T-helper 22 cell (primary cell): ENCODE measurements around the gene KLHL3.
"Not testable (repeated sequence)": the region's sequence is repeated elsewhere in the genome, so short reads cannot be mapped to it uniquely, and the experiment has no call there.

Source experiments
- DNase-seq: peaks from one replicate; pipeline ENCODE4 v3.0.0-alpha.2; 2020; ENCODE audit warnings: low read depth

The KLHL3 gene

GRCh38 chr5:137667341-137667740 lies 68.5 kb downstream of the KLHL3 start:
- DNase-seq, result no peak

- DNase-seq, result no peak
Measured at GRCh38 chr5:137666901-137667300, 69.0 kb downstream of the KLHL3 start.

GRCh38 chr5:137666461-137666850 lies 69.4 kb downstream of the KLHL3 start:
- no peak for DNase-seq

GRCh38 chr5:137665678-137666460 lies 70.0 kb downstream of the KLHL3 start:
- no peak for DNase-seq

GRCh38 chr5:137660349-137660817 lies 75.5 kb downstream of the KLHL3 start:
- peak; percentile 26 for DNase-seq

GRCh38 chr5:137659209-137659608 lies 76.7 kb downstream of the KLHL3 start:
- DNase-seq, result no peak

GRCh38 chr5:137658324-137658723 lies 77.6 kb downstream of the KLHL3 start:
- no peak for DNase-seq

- DNase-seq, result no peak
Measured at GRCh38 chr5:137657073-137657472, 78.8 kb downstream of the KLHL3 start.

- no peak for DNase-seq
Measured at GRCh38 chr5:137656558-137656957, 79.3 kb downstream of the KLHL3 start.

- DNase-seq, result no peak
Measured at GRCh38 chr5:137651022-137651421, 84.9 kb downstream of the KLHL3 start.

- no peak for DNase-seq
Measured at GRCh38 chr5:137649228-137649935, 86.5 kb downstream of the KLHL3 start.

GRCh38 chr5:137648361-137648760 lies 87.5 kb downstream of the KLHL3 start:
- DNase-seq, result no peak

- DNase-seq, result no peak
Measured at GRCh38 chr5:137647401-137647800, 88.5 kb downstream of the KLHL3 start.

GRCh38 chr5:137646761-137647160 lies 89.1 kb downstream of the KLHL3 start:
- no peak for DNase-seq

- DNase-seq, result not testable (repeated sequence)
Measured at GRCh38 chr5:137643081-137643480, 92.8 kb downstream of the KLHL3 start.

GRCh38 chr5:137642091-137642490 lies 93.8 kb downstream of the KLHL3 start:
- no peak for DNase-seq

GRCh38 chr5:137641148-137641547 lies 94.7 kb downstream of the KLHL3 start:
- no peak for DNase-seq

- DNase-seq, result no peak
Measured at GRCh38 chr5:137639645-137640044, 96.2 kb downstream of the KLHL3 start.

GRCh38 chr5:137638841-137639240 lies 97.0 kb downstream of the KLHL3 start:
- no peak for DNase-seq

GRCh38 chr5:137636830-137637714 lies 98.8 kb downstream of the KLHL3 start:
- DNase-seq, result no peak

GRCh38 chr5:137636099-137636498 lies 99.8 kb downstream of the KLHL3 start:
- no peak for DNase-seq

GRCh38 chr5:137635521-137635921 lies 100.4 kb downstream of the KLHL3 start:
- DNase-seq, result no peak
